Middle frontal gyrus (tissue), 1 donor: ENCODE data around the gene PSMA1.
A peak's percentile ranks its signal among the peaks of the same experiment; 100 is the strongest.
"Not testable (repeated sequence)": the region's sequence is repeated elsewhere in the genome, so short reads cannot be mapped to it uniquely, and the experiment has no call there.

Experiments
- DNase-seq: peaks from one replicate; pipeline ENCODE4 v3.0.0-alpha.2; 2015; ENCODE audit warnings: low spot score; ENCODE audit errors: extremely low spot score

Gene PSMA1

GRCh38 chr11:14519917-14520746, at the start of gene PSMA1:
Gene PSMA1, minus strand, starts transcription at chr11:14520386. Its CDS starts 87 bp downstream, at chr11:14520299.
- peak; percentile 90 for DNase-seq

GRCh38 chr11:14569516-14569915, 49.3 kb upstream of the PSMA1 start:
- DNase-seq: not testable (repeated sequence)

GRCh38 chr11:14567064-14567651, 47.0 kb upstream of the PSMA1 start:
- no peak for DNase-seq

- no peak for DNase-seq
Measured at GRCh38 chr11:14566331-14567063, 46.3 kb upstream of the PSMA1 start.

- no peak for DNase-seq
Measured at GRCh38 chr11:14565845-14566244, 45.7 kb upstream of the PSMA1 start.

GRCh38 chr11:14555818-14556217, 35.6 kb upstream of the PSMA1 start:
- no peak for DNase-seq

- DNase-seq: peak; percentile 58
Measured at GRCh38 chr11:14554959-14555358, 34.8 kb upstream of the PSMA1 start.

GRCh38 chr11:14552089-14552488, 31.9 kb upstream of the PSMA1 start:
- DNase-seq: no peak

GRCh38 chr11:14551380-14551779, 31.2 kb upstream of the PSMA1 start:
- no peak for DNase-seq

- DNase-seq: no peak
Measured at GRCh38 chr11:14549891-14550290, 29.7 kb upstream of the PSMA1 start.

GRCh38 chr11:14547440-14547839, 27.3 kb upstream of the PSMA1 start:
- no peak for DNase-seq

- no peak for DNase-seq
Measured at GRCh38 chr11:14546672-14547071, 26.5 kb upstream of the PSMA1 start.

- DNase-seq: no peak
Measured at GRCh38 chr11:14544611-14545010, 24.4 kb upstream of the PSMA1 start.

GRCh38 chr11:14543260-14543659, 23.1 kb upstream of the PSMA1 start:
- DNase-seq: no peak

GRCh38 chr11:14542324-14542723, 22.1 kb upstream of the PSMA1 start:
- DNase-seq: no peak

GRCh38 chr11:14541192-14541947, 21.2 kb upstream of the PSMA1 start:
- no peak for DNase-seq

GRCh38 chr11:14539982-14540421, 19.8 kb upstream of the PSMA1 start:
- no peak for DNase-seq

- no peak for DNase-seq
Measured at GRCh38 chr11:14538926-14539554, 18.9 kb upstream of the PSMA1 start.

- no peak for DNase-seq
Measured at GRCh38 chr11:14538271-14538925, 18.2 kb upstream of the PSMA1 start.

GRCh38 chr11:14537134-14537599, 17.0 kb upstream of the PSMA1 start:
- no peak for DNase-seq
